ENCODE measurements around the gene CNTNAP2. TPM values are rescaled to one million over a fixed set of nuclear protein-coding genes. Genes with fewer than 3 reads are reported as not detected.

Gene CNTNAP2
- total and polyA plus RNA-seq, 9 donors: 0.24 to 7.0 (median 1.5) TPM

GRCh38 chr7:146359176-146359575 lies 242.6 kb downstream of the CNTNAP2 start:
- TF ChIP-seq EP300 (IDR thresholded peaks at IDR 0.05) (no peak), CTCF (IDR thresholded peaks at IDR 0.05) (no peak), POLR2A (IDR thresholded peaks at IDR 0.05) (no peak)
- no peak for DNase-seq
- WGBS, 3 donors: 48 to 84% (median 71%) methylated on average over 2 of the region's 2 CpGs
- intact Hi-C loops (cut with DNase I): no loop called here
- Histone ChIP-seq H3K27ac (no peak overlapping the region), H3K4me1 (ENCODE audit: insufficient read depth) (no peaks in the 10 kb centered on the region), H3K36me3 (no peaks in the 10 kb centered on the region), H3K4me3 (no peak overlapping the region), H3K9me3 (no peaks in the 10 kb centered on the region), H3K27me3 (no peaks in the 10 kb centered on the region)

- H3K9me3 ChIP-seq: no peaks in the 10 kb centered on the region
- no peak for TF ChIP-seq POLR2A (IDR thresholded peaks at IDR 0.05)
- TF ChIP-seq CTCF (IDR thresholded peaks at IDR 0.05): no peak
- no peak for TF ChIP-seq EP300 (IDR thresholded peaks at IDR 0.05)
- intact Hi-C loops (cut with DNase I): no loop called here
- no peak for DNase-seq
- WGBS, 3 donors: 83 to 86% (median 84%) methylated on average over 2 of the region's 2 CpGs
- H3K4me1 ChIP-seq (ENCODE audit: insufficient read depth): no peaks in the 10 kb centered on the region
- no peak overlapping the region for H3K4me3 ChIP-seq
- H3K27me3 ChIP-seq: no peaks in the 10 kb centered on the region
- H3K27ac ChIP-seq: no peak overlapping the region
- H3K36me3 ChIP-seq: no peaks in the 10 kb centered on the region
Measured at GRCh38 chr7:146366938-146367337, 250.3 kb downstream of the CNTNAP2 start.

GRCh38 chr7:146370171-146370570 lies 253.6 kb downstream of the CNTNAP2 start:
- no peak for DNase-seq
- TF ChIP-seq EP300 (IDR thresholded peaks at IDR 0.05): no peak
- TF ChIP-seq CTCF (IDR thresholded peaks at IDR 0.05): no peak
- TF ChIP-seq POLR2A (IDR thresholded peaks at IDR 0.05): no peak
- 90 to 94% (median 91%) methylated on average over 9 of the region's 9 CpGs for WGBS, 3 donors
- Histone ChIP-seq H3K4me3 (no peak overlapping the region), H3K9me3 (no peaks in the 10 kb centered on the region), H3K27me3 (no peaks in the 10 kb centered on the region), H3K36me3 (no peaks in the 10 kb centered on the region), H3K27ac (no peak overlapping the region), H3K4me1 (ENCODE audit: insufficient read depth) (no peaks in the 10 kb centered on the region)
- intact Hi-C loops (cut with DNase I): no loop called here

- 42 to 64% (median 43%) methylated on average over 2 of the region's 2 CpGs for WGBS, 3 donors
- DNase-seq: no peak
- Histone ChIP-seq H3K4me3 (no peak overlapping the region), H3K4me1 (ENCODE audit: insufficient read depth) (no peaks in the 10 kb centered on the region), H3K9me3 (no peaks in the 10 kb centered on the region), H3K36me3 (no peaks in the 10 kb centered on the region), H3K27me3 (no peaks in the 10 kb centered on the region), H3K27ac (no peak overlapping the region)
- intact Hi-C loops (cut with DNase I): no loop called here
- TF ChIP-seq CTCF (IDR thresholded peaks at IDR 0.05) (no peak), POLR2A (IDR thresholded peaks at IDR 0.05) (no peak), EP300 (IDR thresholded peaks at IDR 0.05) (no peak)
Measured at GRCh38 chr7:146375170-146375569, 258.6 kb downstream of the CNTNAP2 start.

GRCh38 chr7:146378196-146378595 lies 261.6 kb downstream of the CNTNAP2 start:
- Histone ChIP-seq H3K27me3 (no peaks in the 10 kb centered on the region), H3K27ac (no peak overlapping the region), H3K9me3 (no peaks in the 10 kb centered on the region), H3K4me3 (no peak overlapping the region), H3K4me1 (ENCODE audit: insufficient read depth) (no peaks in the 10 kb centered on the region), H3K36me3 (no peaks in the 10 kb centered on the region)
- WGBS, 3 donors: 88 to 93% (median 92%) methylated on average over 2 of the region's 2 CpGs
- TF ChIP-seq EP300 (IDR thresholded peaks at IDR 0.05) (no peak), CTCF (IDR thresholded peaks at IDR 0.05) (no peak), POLR2A (IDR thresholded peaks at IDR 0.05) (no peak)
- DNase-seq: no peak
- intact Hi-C loops (cut with DNase I): no loop called here
